GM18870 (cell line): ENCODE measurements around the gene SLK.

Experiments used
- ATAC-seq: cut with Tn5 transposase; IDR thresholded peaks from one replicate; pipeline ENCODE4 v1.9.1; 2021; ENCODE audit warnings: moderate library complexity; ENCODE audit not compliant: unreplicated experiment

The SLK gene

DNA sequence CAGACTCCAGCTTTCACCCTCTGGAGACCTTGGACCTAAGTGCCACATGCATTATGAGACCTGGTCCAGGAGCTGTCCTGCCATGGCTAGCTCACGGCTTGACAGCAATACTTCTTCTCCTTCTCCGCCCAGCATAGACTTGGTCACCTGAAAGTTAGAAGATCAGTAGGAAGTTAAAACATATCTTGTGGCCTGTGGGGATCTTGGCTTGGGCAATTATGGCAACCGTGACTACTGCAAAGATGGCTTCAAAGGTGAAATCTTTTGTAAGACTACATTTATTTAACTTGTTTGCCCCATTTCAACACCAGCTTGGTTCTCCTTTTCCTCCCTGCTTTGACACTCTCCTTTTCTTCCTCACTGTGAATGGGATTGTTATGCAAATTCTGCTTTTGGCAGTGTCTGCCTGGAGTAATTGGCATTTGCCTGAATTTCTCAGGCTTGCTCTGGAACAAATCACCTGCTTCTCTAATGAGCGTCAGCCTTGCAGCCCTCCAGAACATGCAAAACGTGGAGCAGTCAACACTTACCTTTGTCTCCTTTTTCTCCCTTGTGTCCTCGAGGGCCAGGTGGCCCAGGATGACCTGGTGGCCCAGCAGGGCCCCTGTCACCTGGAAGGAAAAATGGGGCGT, 65.3 kb downstream of the SLK start:
- no peak for ATAC-seq

DNA sequence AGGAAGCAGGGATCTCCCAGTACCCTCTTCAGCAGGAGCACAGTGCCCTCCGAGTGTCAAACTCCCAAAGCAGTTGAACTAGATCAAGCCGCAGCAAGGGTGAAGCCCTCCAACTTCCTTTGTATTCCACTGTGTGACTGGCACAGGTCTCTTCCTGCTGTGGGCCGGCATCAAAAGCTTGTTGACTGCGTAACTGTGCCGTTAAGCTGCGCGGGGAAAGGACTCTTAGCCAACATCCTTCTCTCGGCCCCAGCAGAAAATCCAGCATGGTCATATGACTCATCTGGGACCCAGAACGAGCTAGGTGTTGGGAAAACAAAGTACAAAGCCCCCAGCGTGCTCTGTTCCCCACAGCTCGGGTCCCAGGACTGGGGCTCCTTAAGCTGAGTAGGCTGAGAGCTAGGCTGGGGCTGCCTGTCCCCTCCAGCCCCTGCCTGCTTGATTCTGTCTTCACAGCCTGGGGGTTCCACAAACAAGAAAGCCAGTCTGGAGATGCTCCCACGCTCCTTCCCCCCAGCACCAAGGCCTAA, 66.5 kb downstream of the SLK start:
- no peak for ATAC-seq

DNA sequence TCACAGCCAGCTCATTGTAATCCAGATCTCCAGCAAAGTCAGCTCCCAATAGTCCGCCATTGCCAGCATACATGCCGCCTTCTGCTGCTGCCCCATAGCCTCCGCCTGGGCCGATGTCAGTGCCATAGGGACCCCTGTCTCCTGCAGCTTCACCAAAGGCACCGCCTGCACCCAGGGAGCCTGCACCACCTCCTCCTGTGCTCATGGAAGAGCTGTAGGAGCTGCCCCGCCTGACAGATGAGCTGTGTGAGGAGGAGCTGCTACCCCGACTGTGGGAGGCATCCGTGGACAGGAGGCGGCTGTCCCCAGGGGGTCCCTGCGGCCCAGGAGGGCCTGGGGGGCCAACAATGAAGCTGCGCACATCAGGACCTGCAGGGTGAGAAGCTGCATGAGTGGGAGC, 67.0 kb downstream of the SLK start:
- ATAC-seq, result no peak

DNA sequence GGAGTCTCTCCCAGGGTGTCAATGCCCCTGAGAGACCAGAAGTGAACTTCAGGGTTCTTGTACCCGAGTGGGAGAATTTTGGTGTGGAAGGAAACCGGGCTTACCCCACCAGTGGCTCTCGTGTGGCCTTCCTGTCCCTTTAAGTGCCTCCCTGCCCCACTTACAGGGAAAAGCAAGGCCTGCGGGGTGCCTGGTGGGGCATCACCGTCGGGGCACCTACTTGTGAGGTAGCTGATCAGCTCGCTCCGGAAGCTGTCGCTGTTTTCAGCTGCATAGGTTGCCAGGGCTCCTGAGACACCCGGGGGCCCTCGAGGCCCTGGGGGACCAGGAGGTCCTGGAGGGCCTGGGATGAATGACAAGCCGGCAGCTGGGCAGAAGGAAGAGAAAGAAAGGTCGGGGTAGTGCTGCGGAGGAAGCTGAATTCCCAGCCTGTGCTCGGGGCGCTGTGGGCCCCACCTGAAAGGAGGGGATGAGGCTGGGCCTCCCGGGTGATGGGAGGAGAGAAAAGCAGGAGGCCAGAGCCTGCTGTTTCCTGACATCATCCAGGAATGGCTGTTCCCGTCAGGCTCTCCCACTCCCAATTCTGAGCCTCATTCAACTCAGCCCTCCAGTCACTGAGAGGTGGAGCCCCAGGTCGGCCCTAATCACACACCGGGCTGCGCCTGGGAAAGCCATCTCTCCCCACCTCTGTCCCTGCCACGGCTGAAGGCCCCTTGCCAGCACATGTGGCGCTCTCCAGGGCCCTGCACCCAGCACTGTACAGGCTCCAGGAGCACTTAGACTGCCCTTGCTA, 67.7 kb downstream of the SLK start:
- no peak for ATAC-seq

DNA sequence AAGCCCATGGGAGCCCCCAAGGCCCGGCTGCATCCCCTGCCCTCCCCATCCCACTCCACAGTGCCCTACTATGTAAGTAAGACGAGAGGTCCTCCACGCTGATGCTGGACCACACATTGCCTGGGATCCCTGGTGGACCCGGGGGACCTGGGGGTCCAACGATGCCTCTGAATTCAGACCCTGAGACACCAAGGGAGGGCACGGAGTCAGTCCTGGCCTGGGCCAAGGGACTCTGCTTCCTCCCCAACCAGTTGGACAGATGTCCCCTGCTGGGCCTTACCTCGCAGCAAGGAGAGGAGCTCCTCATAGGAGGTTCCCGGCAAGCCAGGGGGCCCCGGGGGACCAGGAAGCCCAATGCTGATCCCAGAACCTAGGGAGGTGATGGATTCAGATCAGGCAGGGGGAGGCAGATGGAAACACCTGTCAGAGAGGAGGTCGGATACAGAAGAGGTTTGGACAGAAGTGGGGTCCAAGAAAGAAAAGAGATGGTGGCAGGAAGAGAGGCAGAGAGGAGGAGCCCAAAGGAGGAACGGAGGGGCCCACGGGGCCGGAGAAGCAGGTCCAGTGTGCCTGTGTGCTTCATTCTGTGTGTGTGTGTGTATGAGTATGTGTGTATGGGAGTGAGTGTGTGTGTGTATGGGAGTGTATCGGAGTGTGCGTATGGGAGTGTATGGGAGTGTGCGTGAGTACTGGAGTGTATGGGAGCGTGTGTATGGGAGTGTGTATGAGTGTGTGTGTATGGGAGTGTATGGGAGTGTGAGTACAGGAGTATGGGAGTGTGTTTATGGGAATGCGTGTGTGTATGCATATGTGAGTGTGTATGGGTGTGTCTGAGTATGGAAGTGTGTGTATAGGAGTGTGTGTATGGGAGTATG, 68.5 kb downstream of the SLK start:
- ATAC-seq, result no peak

DNA sequence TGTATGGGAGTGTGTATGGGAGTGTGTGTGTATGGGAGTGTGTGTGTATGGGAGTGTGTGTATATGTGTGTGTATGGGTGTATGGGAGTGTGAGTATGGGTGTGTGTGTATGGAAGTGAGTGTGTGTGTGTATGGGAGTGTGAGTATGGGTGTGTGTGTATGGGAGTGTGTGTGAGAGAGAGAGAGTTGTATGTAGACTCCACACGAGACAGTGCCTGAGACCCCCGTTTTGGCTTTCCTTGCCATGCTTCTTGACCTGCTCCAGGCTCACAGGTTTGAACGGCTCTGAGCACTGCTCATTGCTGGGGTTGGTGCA, 69.1 kb downstream of the SLK start:
- ATAC-seq, result no peak

DNA sequence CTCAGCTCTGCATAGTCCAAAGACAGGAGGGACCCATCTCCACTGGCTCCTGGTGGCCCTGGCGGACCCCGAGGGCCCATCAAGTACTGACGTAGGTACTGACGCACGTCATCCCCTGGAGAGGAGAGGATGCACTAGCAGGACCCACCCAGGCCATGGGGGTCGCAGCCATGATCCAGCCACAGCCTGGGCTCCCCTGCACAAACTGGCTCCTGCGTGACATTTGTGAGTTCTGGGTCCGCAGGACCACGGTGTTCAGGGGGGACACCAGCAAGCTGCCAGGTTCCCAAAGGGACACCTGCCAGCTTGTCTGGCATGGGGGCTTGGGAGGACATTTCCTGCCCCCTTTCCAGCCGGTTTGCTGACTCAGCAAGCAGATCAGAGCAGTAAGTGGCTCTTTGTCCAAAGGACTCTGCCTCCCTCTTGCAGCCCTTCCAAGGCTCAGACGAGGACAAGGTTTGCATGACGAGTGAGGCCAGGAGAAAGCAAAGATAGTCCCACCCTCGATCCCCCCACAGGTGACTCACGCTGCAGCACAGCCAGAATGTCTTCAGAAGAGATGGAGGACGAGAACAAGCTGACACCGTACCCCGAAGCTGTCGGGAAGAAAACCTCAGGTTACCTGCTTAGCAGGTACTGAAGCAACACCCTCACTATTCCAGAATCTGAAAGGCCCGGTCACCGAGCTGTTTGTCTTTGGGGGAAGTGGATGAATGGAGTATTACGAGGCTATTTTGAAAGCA, 69.7 kb downstream of the SLK start:
- no peak for ATAC-seq

DNA sequence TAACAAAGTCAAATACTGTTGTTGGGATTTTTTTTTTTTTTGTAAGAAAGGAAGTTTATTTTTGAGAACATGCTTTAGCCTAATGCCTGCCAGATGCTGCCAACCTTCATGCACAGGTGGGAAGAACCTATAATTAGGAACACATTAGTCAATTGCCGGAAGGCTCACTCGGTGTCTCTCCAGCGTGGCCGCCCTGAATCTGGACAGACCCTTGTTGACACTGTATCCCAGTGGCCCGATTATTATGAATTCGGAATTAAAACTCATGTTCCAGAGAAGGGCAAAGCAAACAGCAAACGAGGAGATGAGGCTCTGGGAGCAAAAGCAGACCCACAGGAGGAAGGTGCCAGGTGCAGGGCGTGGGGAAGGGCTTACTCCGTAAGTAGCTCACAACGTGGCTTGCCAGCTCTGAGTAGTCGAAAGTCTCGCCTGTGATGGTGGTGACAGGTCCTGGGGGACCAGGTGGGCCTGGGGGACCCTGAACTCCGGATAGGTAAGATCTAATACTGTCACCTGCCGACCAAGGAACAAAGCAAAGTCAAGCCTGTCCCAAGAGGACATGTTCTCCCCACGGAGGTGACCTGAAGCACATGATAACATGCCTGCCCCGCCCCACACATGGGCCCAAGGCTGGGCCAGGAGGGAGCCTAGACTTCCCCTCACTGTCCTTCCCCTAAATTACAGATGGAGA, 70.5 kb downstream of the SLK start:
- no peak for ATAC-seq

DNA sequence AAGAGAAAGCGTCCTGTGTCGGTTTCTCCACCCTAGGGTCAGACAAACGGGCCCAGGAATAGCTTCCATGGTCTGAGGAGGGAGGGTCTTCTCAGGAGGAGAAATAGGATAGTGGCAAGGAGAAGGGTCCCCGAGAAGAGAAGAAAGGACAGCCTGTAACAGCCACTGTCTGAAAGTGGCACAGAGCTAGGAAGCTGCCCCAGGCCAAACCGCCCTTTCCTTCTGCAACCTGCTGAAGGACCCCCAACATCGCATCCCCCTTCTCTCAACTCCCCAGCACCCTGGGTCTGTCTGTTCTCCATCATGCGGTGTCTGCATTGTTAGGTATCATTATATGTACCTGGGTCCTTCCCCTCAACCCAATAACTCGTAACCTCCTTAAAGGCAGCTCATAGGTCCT, 71.6 kb downstream of the SLK start:
- no peak for ATAC-seq

DNA sequence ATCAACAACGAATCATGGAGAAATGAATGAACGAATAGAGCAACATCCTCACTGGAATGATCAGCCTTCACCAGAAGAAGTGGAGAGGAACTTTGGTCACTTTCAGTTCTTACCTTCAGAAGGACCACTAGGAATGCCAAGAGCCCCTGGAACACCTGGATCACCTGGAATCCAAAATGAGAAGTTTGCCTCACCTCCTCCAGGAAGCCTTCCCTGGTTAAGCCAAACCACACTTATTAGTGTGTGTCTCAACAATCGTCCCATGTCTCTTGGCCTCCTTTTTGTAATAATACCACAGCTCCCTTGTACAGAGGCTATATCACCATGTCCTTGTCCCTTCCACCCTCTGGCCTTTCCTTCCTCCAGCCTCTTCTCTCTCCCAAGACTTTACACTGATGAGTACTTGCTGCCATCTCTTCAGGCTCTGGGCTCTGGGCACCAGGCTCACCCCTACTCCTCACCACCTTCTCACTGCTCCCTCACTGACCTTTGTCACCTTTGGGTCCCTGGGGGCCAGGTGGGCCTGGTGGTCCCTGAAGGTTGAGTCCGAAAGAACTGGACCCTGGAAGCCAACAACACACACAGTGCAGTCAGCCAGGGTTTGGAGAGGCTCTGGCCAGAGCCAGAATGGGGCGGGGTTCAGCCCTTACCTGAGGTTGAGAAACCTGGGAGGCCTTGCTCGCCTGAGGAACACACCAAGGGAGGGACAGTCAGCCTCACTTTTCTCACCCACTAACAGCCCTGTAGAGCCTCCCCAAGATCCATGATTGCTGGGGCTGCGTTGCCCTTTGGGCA, 72.2 kb downstream of the SLK start:
- no peak for ATAC-seq

DNA sequence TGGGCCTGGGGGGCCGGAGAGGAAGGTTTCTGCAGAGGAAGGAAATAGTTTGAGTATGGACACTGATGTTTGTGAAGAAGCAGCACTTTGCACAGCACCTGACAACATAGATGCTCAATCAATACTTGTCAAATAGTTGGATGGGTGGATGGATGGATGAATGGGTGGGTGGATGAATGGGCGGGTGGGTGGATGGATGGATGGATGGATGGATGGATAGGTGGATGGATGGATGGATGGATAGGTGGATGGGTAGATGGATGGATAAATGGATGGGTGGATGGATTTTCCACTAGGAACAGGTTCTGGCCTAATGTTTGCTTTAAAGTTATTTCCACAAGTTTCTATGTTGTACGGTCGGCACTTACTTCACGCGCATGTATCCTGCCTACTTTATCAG, 73.4 kb downstream of the SLK start:
- ATAC-seq, result no peak

DNA sequence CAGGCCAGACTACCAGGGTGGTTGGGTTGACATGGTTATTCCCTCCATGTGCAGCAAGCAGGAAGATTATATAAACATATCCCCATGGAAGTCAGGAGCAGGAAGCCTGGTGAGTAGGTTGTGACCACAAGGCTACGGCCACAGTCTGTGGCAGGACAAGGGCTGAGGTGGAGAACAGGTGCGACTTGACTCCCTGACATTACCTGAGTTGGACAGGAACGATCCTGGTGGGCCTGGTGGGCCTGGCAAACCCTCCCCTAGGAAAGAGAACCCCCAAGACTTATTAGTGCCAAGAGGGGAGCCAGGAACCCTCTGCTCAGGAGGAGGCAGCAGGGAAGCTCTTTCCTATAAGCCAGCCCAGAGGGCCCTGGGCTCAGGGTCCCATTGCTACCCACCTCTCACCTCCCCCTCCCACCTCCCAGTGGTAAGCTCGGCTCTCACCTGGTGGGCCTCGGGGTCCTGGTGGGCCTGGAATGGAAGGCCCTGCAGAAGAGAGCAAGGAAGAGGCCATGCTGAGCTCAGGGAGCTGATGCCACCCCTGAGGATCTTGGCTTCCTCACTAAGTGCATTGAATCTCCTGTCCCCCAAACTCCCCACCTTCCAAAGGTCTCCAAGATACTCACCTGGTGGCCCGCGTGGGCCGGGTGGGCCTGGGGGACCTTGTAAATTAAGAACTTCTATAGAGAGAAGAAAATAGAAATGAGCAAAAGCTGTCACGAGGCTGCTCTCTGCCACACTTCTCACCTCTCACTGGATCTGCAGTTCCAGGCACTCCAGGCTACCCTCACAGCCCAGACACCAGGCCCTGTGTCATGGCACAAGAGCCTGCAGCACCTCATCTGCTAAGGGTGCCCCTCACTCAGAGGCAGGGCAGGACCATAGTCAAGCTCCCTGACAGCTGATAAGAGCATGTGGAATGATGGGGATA, 74.2 kb downstream of the SLK start:
- ATAC-seq, result no peak

DNA sequence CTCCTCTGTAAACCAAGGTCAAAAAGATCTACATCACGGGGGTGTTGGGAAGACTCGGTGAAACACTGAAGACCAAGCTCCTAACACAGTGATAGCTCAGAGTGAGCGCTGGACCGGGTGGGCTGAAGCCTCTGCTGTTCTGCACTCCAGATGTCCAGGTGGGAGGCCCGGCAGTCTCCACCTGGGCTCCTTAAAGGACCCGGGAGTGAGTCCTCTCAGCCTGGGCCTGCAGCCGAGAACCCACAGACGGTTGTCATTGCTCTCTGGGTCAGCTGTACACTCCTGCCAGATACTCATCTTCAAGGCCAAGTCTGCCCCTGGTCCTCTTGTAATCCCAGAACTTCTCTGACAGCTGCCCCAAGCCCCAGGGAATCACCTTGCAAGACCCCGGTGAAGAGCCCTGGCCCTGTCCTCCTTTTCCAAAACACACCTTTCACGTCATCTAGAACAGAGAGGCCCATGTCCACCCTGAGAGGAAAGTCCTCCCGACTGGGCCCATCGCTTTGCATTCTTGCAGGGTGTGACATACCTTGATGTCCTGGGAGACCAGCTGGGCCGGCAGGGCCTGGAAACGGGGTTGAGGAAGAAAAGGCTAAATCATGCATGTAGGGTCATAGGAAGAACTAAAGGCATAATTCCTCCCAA, 75.1 kb downstream of the SLK start:
- no peak for ATAC-seq

DNA sequence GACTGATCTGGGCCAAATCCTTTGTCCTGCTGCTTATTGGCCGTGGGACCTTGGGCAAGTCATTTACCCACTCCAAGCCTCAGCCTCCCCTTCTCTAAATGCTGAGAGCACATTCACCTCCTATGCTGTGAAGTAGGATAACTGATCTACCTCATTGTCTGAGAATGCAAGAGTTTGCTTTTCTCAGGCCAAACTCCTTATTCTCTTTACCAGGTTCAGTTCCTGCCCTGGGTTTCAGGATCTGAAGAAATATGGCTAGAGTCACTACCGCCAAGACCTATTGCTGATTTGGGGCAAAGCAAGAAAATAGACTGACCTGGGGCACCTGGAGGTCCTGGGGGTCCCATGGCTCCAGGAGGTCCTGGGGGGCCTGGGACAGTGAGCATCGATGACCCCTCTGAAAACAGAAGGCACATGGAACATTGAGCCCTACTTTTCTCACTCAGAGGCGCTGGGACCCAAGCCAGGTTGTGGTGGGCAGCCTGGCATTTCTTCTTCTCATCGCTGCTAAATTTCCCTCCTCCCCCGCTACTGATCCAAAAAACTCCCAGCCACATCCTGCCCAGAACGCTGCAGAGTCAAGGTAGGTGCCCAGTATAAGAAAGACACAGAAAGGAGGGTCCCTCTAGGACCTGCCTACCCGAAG, 76.4 kb downstream of the SLK start:
- no peak for ATAC-seq

DNA sequence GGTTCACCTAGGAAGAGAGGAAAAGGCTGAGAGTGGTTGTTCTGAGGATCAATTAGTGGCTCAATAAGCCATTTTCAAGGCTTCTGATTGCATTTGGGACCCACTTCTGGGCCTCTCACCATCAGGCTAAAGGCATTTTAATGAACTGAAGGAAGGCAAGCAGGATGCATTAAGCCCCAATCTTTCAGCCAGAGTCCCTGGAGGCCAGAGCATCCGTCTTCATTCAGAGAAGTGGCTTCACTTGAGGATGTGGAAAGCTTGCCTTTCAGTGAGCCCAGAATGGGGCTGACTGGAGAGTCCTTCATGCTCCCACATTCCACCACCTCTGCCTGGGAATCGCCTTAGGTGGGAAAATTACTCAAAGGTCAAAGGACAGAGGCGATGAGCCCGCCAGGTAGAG, 76.9 kb downstream of the SLK start:
- no peak for ATAC-seq

DNA sequence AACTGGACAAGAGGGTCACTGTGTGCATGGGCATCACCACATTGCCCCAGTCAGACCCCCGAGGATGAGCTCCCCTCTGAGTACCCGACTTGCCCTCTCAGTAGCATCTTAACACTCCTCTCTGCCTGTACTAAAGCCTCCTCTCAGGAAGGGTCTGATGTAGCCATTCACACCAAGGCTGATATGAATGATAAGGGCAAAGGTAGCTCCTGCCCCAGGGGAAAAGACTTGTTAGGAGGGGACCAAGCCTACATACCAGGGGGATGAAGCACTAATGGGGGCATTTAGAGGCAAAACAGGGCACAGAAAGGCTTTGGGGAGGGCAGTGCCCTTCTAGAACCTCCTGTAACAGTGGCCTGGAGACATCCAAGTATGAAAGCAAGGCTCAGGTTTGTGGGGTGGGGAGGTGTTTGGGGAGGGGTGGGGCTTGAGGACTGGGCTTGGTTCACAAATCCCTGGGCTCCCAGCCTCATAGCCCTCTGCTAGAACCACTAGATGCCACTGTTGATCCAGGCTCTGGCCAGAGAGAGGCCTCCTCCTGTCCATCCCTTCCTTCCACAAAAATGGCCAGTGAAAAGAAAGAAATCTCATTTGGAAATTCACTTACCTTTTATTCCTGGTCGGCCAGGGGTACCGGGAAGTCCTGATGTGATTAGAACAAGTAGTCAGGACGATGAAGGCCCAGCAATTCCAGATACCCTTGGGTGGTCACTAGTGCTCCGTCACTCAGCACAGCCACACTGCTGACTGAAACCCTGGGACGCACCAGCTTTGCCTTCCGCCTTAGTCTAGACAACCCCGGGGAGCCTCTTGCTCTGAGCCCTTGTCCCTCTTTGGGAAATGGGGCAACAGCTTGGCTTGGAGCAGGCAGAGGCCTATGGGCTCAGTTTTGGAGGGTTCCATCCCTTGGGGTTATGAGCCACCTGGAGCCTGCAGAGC, 78.5 kb downstream of the SLK start:
- no peak for ATAC-seq

DNA sequence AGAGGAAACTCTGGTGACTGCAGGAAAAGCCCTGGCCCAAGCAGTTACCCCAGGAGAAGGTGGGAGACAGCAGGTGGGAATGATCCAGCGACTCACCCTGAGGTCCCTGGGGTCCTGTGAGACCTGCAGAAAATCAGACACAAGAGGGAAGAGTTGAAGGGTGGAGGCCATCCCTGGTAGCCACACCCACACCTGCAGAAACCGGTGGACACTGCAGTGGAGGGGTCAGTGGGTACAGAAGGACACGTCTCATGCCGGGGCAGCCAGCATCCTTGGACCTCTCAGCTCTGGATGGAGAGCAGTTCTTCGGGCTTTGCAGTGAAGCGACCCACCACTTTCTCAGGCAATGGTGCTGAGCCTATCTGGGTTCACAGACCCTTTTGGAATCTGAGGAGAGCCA, 79.7 kb downstream of the SLK start:
- no peak for ATAC-seq
